Kidney glomerular epithelial cell (primary cell): ENCODE data around the gene PRCC.

Experiments
- DNase-seq: peaks from one replicate; lab custom pipeline; 2025; lab: John Stamatoyannopoulos, UW

Gene PRCC

GRCh38 chr1:156844638-156845037, 77.3 kb downstream of the PRCC start:
- no peak for DNase-seq

GRCh38 chr1:156845055-156845952, 78.0 kb downstream of the PRCC start:
- no peak for DNase-seq

GRCh38 chr1:156845953-156846545, 78.7 kb downstream of the PRCC start:
- no peak for DNase-seq

- no peak for DNase-seq
Measured at GRCh38 chr1:156846643-156847042, 79.3 kb downstream of the PRCC start.

GRCh38 chr1:156847591-156848460, 80.5 kb downstream of the PRCC start:
- DNase-seq, result no peak

- no peak for DNase-seq
Measured at GRCh38 chr1:156848461-156849150, 81.3 kb downstream of the PRCC start.

- DNase-seq, result no peak
Measured at GRCh38 chr1:156849151-156849496, 81.8 kb downstream of the PRCC start.
